ENCODE data around the gene ADM5.

DNA sequence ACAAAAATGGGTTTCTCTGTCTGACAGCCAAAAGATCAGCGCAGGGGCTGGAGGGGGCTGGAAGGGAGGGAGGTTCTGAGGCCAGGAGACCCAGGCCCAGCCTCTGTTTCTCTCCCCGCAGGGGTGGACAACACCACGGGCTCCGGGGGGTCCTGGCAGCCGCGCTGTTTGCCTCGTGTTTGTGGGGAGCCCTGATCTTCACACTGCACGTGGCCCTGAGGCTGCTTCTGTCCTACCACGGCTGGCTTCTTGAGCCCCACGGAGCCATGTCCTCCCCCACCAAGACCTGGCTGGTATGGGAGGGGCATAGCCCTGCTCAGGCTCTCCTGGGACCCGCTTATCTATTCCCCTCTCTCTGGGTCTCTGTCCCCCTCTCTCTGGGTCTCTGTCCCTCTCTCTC, 11.2 kb downstream of the ADM5 start:
- TF ChIP-seq, protein P1, sequence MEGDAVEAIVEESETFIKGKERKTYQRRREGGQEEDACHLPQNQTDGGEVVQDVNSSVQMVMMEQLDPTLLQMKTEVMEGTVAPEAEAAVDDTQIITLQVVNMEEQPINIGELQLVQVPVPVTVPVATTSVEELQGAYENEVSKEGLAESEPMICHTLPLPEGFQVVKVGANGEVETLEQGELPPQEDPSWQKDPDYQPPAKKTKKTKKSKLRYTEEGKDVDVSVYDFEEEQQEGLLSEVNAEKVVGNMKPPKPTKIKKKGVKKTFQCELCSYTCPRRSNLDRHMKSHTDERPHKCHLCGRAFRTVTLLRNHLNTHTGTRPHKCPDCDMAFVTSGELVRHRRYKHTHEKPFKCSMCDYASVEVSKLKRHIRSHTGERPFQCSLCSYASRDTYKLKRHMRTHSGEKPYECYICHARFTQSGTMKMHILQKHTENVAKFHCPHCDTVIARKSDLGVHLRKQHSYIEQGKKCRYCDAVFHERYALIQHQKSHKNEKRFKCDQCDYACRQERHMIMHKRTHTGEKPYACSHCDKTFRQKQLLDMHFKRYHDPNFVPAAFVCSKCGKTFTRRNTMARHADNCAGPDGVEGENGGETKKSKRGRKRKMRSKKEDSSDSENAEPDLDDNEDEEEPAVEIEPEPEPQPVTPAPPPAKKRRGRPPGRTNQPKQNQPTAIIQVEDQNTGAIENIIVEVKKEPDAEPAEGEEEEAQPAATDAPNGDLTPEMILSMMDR (IDR thresholded peaks at IDR 0.05), result no peak
- TF ChIP-seq POLR2A (IDR thresholded peaks at IDR 0.05), result no peak

Measured in right lobe of liver (tissue), 4 donors.